Umbilical cord (tissue), 2 donors: ENCODE measurements around the gene TMEM91. TPM values are rescaled to one million over a fixed set of nuclear protein-coding genes. Genes with fewer than 3 reads are reported as not detected.
"Not testable (repeated sequence)": the region's sequence is repeated elsewhere in the genome, so short reads cannot be mapped to it uniquely, and the experiment has no call there.

Experiments
- DNase-seq: peaks from one replicate; pipeline ENCODE4 v3.0.0-alpha.2; 2015; ENCODE audit warnings: low spot score
- total RNA-seq: library from RNA; depleted of rRNA; stranded (reverse); fragments of >200 nt; gene quantifications from one replicate; pipeline ENCODE4 v1.2.3, GENCODE V29; 2014; ENCODE audit warnings: low replicate concordance; ENCODE audit not compliant: insufficient read depth

TMEM91 gene
- total RNA-seq, 1 donor from 2014 or later, result 32.0 TPM

GRCh38 chr19:41353466-41354342 lies 22.6 kb upstream of the TMEM91 start, which contains the start of gene TGFB1:
TGFB1 (minus strand) TSS chr19:41353922; CDS start chr19:41353044, 878 bp downstream.
- peak; percentile 89 for DNase-seq

DNA sequence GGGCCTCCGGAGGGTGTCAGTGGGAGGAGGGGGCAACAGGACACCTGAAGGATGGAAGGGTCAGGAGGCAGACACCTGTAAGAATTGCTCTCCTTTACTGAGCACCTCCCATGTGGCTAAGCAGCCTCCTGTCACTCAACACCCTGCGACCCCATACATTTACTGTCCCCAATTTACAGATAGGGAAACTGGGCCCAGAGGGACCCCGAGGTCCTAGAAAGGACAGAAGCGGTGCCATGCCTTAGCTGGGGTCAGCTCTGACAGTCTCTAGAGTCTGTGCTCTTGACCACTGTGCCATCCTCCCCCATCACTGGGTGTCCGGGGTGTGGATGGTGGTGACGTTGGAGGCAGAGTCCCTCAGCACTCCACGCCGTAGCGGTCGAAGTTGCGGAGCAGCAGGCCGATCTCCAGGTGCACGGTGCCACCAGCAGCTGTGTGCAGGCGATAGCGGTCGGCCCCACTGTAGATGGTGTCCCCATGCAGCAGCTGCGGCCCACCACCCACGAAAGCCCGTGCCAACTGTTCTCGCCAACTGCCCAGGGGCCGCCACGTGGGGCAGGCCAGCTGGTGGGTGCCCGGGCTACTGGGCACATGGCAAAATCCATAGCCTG lies 21.9 kb upstream of the TMEM91 start:
- no peak for DNase-seq

DNA sequence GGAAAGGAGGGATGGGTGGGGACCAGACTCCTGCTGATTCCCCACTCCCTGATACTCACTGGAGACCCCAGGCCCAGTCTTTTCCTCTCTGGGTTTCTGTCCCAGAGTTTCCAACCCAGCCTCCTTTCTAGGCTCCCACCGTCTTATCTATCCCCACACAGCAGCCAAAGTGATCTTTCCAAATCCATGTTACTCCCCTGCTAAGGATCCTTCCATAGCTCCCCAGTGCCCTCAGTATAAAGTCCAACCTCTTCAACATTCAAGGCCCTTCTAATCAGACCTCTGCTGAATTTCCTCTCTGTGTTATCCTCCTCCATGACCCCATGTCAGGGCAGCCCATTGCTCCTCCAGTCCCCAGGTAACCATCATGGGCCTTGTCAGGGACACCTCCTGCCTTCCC lies 21.3 kb upstream of the TMEM91 start:
- DNase-seq, result no peak

DNA sequence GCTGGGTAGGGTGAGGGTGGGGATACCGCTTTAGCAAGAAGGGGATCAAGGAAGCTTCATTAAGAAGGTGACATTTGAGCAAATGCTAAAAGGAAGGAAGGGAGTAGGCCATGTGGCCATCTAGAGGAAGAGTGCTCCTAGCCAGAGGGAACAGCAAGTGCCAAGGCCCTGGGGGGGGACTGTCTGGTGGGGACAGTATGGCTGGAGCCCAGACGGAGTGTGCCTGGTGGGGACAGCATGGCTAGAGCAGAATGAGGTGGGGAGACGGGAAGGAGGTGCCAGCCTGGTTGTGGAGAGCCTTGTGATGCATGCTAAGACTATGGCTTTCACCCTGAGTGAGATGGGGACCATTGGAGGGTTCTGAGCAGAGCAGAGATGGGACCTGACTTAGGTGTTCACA lies 20.5 kb upstream of the TMEM91 start:
- no peak for DNase-seq

DNA sequence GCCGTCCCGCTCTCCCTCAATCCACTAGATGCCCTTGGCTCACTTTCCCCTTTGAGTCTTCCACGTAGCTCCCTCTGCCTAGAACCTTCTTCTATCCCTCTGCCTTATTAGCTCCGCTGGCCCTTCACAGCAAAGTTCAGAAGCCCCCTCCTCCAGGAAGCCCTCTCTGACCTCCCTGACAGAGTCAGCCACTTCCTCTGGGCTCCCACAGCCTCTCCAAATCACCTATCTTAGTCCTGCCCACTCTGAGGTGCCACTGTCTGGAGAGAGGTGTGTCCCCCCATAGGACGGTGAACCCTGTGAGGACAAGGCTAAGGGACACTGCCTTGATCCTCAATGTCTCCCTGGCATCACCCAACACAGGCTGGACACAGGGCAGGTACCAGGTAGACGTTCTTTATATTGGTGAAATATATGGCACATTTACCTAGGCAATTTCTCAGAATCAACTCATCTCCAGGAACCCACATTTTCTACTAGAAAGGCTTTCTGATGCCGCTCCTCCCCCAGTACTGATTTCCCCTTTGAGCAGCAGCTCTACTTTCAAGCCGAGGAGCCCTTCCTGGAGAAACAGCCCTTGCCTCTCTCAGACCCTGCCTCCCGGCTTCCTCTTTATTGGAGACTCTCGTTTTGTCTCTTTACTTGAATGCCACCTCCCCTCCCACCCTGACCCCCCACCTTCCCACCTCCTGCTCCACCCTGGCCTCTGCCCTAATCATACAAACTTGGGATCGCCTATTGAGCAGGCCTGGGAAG lies 19.2 kb upstream of the TMEM91 start:
- DNase-seq, result no peak

DNA sequence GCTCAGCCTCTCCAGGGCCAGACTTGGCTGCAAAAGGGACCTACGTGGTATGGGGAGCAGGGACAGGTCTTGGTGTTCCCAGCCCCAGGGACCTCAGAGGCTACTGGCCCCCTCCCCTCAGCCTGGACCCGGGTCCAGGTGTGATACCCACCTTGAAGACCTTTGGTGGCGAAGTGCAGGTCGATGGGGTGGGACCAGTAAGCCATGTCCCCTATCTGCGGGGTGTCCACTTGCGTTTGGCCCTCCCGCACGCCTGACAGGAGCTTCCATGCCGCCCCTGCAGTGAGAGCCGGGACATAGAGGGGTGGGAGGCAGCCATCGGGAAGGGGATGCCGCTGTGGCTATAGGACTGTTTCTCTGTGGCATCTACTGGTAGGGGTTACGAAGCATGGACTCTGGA lies 18.6 kb upstream of the TMEM91 start:
- DNase-seq, result no peak

DNA sequence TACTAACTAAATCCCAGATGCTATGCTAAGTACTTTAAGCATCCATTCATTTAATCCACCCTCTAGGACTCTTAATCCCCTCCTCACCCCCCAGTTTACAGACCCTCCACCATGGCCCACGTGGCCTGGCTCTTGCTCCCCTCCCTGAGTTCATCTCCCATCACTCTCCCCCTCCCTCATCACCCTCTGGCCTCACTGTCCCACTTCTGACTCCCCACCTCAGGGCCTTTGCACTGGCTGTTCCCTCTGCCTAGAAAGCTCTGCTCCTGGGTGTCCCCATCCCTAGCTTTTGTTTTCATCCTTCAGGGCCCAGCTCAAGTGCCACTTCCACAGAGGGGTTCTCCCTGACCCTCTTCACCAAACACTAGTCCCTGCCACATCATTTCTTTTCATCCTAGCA lies 16.6 kb upstream of the TMEM91 start:
- no peak for DNase-seq

DNA sequence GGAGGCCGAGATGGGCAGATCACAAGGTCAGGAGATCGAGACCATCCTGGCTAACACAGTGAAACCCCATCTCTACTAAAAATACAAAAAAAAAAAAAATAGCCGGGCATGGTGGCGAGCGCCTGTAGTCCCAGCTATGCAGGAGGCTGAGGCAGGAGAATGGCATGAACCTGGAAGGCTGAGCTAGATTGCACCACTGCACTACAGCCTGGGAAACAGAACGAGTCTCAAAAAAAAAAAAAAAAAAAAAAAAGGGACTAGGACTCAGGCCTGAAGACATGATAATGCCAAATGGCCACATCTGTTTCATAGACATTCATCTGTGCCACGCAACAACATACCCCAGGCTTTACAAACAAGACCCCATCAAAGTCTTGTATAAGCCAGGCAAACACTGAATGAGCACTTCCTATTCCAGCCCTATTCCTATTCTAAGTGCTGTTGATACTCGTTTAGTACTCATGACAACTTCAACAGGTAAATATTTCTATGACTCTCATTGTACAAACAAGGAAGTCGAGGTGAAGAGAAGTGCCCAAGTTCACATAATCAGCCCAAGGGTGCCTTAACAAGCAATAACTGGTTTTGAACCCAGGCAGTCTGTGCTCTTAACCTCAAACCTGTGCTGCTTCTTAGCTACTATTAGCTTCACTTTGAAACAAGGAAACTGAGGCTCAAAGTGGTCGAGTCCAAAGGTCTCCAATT lies 14.0 kb upstream of the TMEM91 start:
- DNase-seq, result no peak

GRCh38 chr19:41363371-41363752 lies 13.0 kb upstream of the TMEM91 start:
- DNase-seq, result no peak

GRCh38 chr19:41363753-41364523 lies 12.4 kb upstream of the TMEM91 start, which contains the start of gene B9D2:
B9D2 (minus strand) TSS chr19:41364149; CDS start chr19:41363519, 630 bp downstream.
- peak; percentile 99 for DNase-seq

DNA sequence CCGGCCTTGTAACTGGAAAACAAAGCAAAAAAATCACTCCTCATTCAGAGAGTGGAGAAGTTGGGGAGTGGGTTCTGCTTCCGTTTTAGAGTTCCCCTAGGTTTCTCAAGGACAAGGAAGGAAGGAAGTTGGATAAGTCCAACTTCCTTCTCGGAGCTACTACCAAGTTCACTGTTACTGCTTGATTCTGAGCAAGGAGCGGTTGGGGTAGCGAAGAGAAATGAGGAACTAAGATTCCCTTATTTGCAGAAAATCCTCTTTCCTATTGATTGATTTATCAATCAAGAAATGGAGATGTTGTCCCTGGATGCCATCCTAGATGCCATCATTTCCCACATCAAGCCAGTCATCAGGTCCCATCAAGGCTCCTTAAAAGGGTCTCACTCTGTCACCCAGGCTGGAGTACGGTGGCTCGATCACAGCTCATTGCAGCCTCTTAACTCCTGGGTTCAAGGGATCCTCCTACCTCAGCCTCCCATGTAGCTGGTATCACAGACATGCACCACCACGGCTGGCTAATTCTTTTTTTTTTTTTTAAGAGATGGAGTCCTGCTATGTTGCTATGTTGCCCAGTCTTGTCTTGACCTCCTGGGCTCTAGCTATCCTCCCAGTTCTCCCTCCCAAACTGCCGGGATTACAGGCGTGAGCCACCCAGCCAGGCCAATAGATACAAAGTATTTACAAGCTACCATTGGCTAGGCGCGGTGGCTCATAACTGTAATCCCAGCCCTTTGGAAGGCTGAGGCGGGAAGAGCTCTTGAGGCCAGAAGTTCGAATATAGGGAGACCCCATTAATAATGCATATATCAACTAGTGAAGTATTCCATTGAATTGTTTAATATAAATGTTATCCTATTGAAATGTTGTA lies 11.6 kb upstream of the TMEM91 start:
- no peak for DNase-seq

- DNase-seq, result no peak
Measured at GRCh38 chr19:41366089-41366488, 10.2 kb upstream of the TMEM91 start.

DNA sequence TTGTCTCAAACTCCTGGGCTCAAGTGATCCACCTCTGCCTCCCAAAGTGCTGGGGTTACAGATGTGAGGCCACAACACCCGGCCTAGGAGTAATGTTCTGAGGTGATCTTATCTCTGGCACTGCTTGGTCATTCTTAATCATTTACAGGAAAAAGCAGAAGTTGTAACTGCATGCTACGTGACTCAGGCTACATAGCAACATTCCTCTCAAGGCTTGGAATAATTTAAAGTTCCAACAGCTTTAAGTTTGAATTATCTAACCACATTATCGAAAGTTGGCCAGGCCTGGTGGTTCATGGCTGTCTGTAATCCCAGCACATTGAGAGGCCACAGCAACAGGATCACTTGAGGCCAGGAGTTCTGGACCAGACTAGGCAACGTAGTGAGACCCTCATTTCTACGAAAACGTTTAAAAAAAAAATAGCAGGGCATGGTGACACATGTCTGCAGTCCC lies 8.5 kb upstream of the TMEM91 start:
- DNase-seq, result peak; percentile 90

DNA sequence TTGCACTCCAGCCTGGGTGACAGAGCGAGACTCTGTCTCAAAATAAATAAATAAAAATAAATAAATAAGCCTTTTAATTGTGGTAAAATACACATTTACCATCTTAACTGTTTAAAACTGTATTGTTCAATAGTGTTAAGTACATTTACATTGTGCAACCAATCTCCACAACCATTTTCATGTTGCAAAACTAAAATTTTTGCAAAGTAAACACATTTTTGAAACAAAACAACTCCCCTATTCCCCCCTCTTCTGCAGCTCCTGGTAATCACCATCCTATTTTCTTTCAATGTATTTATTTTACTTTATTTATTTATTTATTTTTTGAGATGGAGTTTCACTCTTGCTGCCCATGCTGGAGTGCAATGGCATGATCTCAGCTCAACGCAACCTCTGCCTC lies 6.6 kb upstream of the TMEM91 start:
- no peak for DNase-seq

- not testable (repeated sequence) for DNase-seq
Measured at GRCh38 chr19:41371119-41371518, 5.2 kb upstream of the TMEM91 start.

DNA sequence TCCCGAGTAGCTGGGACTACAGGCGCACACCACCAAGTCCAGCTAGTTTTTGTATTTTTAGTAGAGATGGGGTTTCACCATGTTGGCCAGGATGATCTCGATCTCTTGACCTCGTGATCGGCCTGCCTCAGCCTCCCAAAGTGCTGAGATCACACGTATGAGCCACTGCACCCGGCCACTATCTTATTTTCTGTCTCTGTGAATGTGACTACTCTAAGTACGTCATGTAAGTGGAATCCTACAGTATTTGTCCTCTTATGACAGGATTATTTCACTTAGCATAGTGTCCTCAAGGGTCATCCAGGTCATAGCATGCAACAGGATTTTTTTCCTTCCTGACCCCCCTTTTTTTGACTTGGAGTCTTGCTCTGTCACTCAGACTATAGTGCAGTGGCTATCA lies 4.8 kb upstream of the TMEM91 start:
- no peak for DNase-seq

GRCh38 chr19:41372501-41372900 lies 3.8 kb upstream of the TMEM91 start:
- DNase-seq, result no peak

- peak; percentile 96 for DNase-seq
Measured at GRCh38 chr19:41373993-41374392, 2.3 kb upstream of the TMEM91 start.

DNA sequence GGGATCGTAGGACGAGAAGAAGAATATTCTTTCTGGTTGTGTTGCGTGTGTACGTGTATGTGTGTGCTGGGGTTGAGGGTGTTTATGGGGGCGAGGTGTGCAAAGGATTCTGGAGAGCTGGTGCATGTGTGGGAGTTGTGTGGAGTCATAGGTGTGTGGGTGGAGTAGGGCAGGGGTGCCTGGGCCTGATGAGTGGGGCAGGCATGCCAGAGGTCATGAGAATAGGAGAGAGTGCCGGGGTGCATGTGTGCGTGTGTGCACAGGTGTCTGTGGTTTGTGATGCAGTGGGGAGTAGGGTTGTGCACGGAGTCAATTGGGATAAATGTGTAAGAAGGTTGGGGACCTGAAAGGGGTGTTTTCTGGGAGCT lies 649 bp downstream of the TMEM91 start:
- no peak for DNase-seq
